Body of pancreas (tissue), 4 donors: ENCODE results near the gene REN.

Experiments used
- POLR2A ChIP-seq, 3 donors: fragments of 450-650 bp; IDR thresholded peaks; one replicate each; pipeline ENCODE4 v1.6.1; 2016; ENCODE audit warnings: antibody characterized with exemption in 3 of 3, mild to moderate bottlenecking in 2 of 3
- TF ChIP-seq, protein P1 (sequence below), 7 experiments: fragments of 450-650 bp in 4 of 7; fragments of 200-600 bp in 3 of 7; sonication (generic) in 3 of 7; IDR thresholded peaks; one replicate each; pipeline ENCODE4 v1.5.1; 2016 to 2019; ENCODE audit warnings: antibody characterized with exemption in 7 of 7

DNA sequence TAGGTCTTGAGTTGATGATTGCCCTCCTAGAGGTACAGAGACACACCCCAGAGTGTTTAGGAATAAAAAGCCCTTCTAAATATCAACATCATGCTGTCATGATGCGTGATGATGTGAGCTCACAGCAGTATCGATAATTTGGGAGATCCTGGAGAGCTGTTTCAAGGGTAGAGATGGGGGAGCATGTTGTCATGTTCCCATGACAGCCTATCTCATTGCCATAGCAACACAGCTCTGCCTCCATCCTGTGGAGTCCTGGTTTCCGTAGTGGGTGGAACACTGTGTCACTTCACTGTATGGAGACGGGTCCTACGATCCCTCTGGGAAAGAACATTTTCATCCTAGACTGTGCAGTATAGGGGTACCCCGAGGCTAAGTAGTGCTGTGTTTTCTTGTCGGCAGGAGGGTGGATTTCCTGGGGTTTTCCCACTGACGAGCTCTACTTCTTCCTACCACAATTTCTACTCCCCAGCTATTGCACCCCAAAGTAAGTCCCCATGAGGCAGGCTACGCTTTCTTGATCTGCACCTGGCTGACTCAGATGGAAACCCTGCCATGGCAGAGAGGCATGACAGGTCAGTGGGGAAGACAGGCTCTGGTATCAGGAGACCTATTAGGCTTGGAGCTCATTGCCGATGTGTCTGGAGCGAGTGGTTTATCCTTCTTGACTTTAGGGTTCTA, 23.0 kb upstream of the REN start:
- no peak for TF ChIP-seq POLR2A (IDR thresholded peaks at IDR 0.05)
- TF ChIP-seq, protein P1, sequence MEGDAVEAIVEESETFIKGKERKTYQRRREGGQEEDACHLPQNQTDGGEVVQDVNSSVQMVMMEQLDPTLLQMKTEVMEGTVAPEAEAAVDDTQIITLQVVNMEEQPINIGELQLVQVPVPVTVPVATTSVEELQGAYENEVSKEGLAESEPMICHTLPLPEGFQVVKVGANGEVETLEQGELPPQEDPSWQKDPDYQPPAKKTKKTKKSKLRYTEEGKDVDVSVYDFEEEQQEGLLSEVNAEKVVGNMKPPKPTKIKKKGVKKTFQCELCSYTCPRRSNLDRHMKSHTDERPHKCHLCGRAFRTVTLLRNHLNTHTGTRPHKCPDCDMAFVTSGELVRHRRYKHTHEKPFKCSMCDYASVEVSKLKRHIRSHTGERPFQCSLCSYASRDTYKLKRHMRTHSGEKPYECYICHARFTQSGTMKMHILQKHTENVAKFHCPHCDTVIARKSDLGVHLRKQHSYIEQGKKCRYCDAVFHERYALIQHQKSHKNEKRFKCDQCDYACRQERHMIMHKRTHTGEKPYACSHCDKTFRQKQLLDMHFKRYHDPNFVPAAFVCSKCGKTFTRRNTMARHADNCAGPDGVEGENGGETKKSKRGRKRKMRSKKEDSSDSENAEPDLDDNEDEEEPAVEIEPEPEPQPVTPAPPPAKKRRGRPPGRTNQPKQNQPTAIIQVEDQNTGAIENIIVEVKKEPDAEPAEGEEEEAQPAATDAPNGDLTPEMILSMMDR (IDR thresholded peaks at IDR 0.05) = no peak
